H4 (cell line): ENCODE data around the gene INPP4B. TPM values are rescaled to one million over a fixed set of nuclear protein-coding genes. Genes with fewer than 3 reads are reported as not detected.
A peak's percentile ranks its signal among the peaks of the same experiment; 100 is the strongest.
"Not testable (repeated sequence)": the region's sequence is repeated elsewhere in the genome, so short reads cannot be mapped to it uniquely, and the experiment has no call there.

ENCODE experiments used
- DNase-seq: peaks from one replicate; pipeline ENCODE4 v3.0.0-alpha.2; 2015; ENCODE audit warnings: low spot score
- total RNA-seq: library from RNA; depleted of rRNA; stranded (reverse); fragments of >200 nt; shearing (Covaris generic); gene quantifications from 2 replicates; pipeline ENCODE4 v1.2.3, GENCODE V29; 2014

INPP4B gene
- total RNA-seq, 1 experiment from 2014 or later: 8.0 TPM

GRCh38 chr4:142547974-142548373, 298.1 kb downstream of the INPP4B start:
- no peak for DNase-seq

GRCh38 chr4:142544594-142544993, 301.5 kb downstream of the INPP4B start:
- DNase-seq: no peak

GRCh38 chr4:142544039-142544438, 302.1 kb downstream of the INPP4B start:
- no peak for DNase-seq

DNA sequence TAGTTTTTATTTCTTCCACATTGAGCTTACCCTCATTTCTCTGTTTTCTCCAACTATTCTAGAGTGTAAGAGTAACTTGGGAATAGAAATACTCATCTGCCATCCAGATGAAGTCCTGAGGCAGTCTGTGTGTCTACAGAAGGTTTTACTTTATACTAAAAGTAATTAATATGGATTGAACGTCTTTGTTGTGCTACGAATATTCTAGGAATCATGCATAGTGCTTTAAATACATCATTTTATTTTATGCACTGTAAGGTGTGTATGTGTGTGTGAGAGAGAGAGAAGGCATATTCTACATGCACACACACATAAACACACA, 305.7 kb downstream of the INPP4B start:
- DNase-seq: no peak

DNA sequence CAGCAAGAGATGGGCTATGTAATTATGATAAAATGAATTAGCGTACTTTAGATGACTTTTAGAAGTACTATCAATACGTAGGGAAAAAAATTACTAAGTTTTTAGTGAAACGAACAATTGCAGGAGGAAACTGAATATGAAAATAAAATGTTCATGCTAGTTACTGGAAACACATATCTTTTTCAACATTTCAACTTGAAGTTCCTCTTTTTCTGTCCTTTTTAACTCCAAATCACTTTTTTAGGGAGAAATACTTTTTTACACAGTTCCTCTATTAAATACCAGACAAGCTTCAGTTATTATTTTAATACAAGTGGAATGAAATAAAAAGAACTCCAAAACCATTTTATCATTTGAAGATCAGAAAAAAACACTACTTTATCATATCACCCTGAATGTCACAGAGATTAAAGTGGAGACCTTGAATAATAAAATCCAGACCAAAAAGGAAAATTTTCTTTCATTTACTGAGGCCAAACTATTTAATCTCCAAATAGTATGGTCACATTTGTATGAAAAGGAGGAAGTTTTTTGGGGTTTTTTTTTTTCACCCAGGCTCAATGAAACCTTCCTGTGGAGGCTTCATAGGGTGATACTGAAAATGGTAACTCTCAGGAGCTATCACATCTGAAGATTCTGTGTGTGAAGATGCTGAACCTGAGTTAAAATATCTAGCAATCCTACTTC, 306.2 kb downstream of the INPP4B start:
- no peak for DNase-seq

- DNase-seq: no peak
These were observed 311.1 kb downstream of the INPP4B start for GRCh38 chr4:142535009-142535408.

- no peak for DNase-seq
These were observed 314.0 kb downstream of the INPP4B start for GRCh38 chr4:142532054-142532453.

DNA sequence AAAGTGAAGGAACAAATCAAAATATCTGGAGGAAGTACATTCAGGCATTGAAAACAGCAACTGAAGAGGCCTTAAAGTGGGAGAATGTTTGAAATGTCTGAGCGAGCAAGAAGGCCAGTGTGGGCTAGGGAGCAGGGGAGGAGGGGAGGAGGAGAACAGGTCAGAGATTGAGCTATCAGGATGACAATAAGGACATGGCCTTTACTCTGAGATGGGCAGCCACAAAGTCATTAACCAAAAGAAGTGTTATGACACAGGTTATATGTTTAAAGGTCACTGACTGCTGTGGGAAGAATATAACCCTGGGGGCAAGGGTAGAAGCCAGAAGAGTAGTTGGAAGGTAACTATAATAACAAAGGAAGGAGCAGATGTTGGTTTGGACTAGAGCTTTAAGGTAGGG, 315.4 kb downstream of the INPP4B start:
- no peak for DNase-seq

DNA sequence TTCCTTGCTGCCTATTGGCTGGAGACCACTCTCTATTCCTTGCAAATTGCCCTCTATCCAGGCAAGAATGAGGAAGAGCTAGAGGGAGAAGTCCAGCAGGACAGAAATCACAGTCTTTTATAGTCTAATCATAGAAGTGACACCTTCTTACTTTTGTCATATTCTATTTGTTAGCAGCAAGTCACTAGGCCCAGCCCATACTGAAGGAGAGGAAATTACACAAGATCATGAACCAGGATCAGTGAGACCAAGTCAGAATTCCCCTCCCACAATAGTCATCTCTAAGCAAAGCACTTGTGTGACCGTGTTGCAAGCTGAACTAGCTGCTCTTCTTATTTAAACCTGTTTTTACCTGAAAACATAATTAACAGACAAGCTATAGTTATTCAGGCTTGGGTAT, 317.7 kb downstream of the INPP4B start:
- no peak for DNase-seq

DNA sequence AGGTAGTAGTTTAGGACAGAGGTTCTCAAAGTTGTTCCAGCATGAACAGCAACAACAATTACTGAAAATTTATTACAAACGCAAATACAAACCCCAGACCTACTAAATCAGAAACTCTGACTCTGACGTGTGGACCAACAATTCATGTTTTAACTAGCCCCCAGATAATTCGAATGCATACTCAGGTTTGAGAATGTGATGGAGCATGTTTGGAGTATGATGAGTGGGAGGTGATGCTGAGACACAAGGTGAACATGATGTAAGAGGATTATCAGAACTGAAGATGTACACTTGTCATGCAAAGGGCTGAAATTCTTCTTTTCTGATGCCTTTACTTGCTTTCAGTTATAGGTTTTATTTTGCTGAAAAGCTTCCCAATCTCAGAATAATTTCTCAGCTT, 323.0 kb downstream of the INPP4B start:
- no peak for DNase-seq

DNA sequence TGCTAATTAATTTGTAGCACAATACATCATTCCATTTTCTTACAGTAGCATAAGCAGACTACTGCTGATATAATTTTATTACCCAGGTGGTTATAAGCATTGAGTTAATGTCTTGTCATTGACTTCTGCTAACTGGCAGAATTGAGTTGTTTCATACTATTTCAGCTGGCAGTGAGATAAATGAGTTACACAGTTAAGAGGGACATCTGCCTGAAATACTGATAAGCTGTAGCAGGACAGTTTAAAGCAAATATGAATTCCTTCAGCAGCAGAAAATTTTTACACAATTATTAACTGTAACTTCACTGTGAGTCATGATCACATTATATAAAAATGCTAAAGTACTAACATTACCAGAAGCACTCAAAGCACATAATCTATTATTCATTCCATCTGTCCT, 326.8 kb downstream of the INPP4B start:
- DNase-seq: no peak

- DNase-seq: peak; percentile 28
These were observed 329.2 kb downstream of the INPP4B start for GRCh38 chr4:142516686-142517526.

GRCh38 chr4:142512161-142512560, 333.9 kb downstream of the INPP4B start:
- no peak for DNase-seq

GRCh38 chr4:142509881-142510280, 336.2 kb downstream of the INPP4B start:
- no peak for DNase-seq

DNA sequence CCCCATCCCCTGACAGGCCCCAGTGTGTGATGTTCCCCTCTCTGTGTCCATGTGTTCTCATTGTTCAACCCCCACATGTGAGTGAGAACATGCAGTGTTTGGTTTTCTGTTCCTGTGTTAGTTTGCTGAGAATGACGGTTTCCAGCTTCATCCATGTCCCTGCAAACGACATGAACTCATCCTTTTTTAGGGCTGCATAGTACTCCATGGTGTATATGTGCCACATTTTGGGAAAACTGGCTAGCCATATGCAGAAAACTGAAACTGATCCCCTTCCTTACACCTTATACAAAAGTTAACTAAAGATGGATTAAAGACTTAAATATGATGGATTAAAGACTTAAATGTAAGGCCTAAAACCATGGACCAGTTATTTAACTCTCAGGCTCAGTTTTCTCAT, 336.7 kb downstream of the INPP4B start:
- DNase-seq: not testable (repeated sequence)

GRCh38 chr4:142500966-142501365, 345.1 kb downstream of the INPP4B start:
- no peak for DNase-seq

DNA sequence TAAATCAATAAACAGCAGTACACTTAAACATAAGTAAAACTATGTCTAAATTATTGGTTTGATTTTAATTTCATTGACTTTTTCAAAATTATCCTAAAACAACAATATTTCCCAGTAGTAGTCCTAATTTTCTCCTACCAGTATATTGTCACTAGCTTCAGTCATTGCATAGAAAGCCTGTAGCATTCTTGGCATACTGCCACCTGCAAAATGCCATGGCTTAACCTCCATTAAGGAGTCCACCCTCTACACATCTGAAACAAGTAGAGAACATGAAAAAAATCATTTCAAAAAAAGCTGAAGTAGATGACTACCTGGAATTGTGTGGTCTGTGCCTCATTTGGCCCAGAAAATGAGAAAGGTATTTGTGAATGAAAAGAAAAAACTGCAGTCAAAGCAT, 348.5 kb downstream of the INPP4B start:
- DNase-seq: no peak

- no peak for DNase-seq
These were observed 352.6 kb downstream of the INPP4B start for GRCh38 chr4:142493255-142494110.

- no peak for DNase-seq
These were observed 360.6 kb downstream of the INPP4B start for GRCh38 chr4:142485452-142485851.

- peak; percentile 10 for DNase-seq
These were observed 365.9 kb downstream of the INPP4B start for GRCh38 chr4:142480244-142480643.

DNA sequence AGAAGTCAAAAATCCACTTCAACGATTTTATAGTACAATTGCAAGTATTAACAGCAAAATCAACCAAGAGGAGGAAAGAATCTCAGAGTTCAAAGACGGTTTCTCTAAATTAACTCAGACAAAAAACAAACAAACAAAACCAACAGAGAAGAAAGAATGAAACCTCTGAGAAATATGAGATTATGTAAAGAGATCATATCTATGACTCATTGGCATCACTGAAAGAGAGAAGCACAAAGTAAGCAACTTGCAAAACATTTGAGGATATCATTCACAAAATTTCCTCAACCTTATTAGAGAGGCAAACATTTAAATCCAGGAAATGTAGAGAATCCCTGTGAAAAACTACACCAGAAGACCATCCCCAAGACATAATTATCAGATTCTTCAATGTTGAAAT, 370.4 kb downstream of the INPP4B start:
- no peak for DNase-seq

DNA sequence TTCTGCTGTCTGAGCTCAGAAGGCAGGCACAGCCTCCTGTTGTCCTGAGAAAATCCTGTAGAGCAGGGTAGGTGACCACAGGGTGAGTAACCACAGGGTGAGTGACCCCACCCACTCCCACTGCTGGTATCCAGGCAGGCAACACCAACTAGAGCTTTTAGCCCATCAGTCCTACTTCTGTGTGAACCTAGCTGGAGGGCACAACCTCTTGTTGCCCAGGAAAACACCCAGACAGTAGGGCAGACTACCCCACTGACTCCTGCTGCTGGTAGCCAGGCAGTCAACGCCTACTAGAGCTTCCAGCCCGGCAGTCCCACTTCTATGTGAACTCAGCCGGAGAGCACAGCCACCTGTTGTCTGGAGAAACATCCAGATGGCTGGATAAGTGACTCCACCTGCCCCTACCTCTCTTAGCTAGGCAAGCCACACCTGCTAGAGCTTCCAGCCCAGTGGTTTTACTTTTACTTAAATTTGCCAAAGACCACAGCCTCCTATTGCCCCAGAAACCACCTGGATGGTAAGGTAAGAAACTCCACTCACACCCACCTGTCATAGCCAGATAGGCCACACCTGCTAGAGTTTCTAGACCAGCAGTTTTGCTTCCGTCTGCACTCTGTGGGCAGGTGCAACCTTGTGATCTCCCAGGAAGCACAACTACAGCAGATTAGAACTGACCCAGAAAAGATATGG, 371.6 kb downstream of the INPP4B start:
- DNase-seq: no peak
